ENCODE data around the gene PAK5.

- no peak for TF ChIP-seq REST (IDR thresholded peaks at IDR 0.05; ENCODE audit: unreplicated experiment)
- TF ChIP-seq POLR2AphosphoS5 (IDR thresholded peaks at IDR 0.05; ENCODE audit: low read depth): no peak
- no peak for TF ChIP-seq CTCF (conservative IDR thresholded peaks at IDR 0.05; ENCODE audit: low read depth in 2 of 2)
- no peak for TF ChIP-seq EZH2 (IDR thresholded peaks at IDR 0.05; ENCODE audit: low read depth, unreplicated experiment)
Observed at GRCh38 chr20:9500121-9500520, 338.8 kb downstream of the PAK5 start.
